ENCODE data around the gene MRPL19. TPM values are rescaled to one million over a fixed set of nuclear protein-coding genes. Genes with fewer than 3 reads are reported as not detected.

Gene MRPL19
- total RNA-seq, 1 experiment from 2014 or later, result 65.3 TPM

DNA sequence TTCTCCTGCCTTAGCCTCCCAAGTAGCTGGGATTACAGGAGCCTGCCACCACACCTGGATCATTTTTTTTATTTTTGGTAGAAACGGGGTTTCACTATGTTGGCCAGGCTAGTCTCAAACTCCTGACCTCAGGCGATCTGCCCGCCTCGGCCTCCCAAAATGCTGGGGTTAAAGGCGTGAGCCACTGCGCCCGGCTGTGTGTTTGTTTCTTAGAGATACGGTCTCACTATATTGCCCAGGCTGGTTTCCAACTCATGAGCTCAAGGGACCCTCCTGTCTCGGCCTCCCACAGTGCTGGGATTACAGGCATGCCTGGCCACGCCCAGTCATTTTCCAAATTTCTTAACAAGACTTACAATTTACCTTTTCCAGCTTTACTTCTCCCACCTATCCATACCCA, 940 bp upstream of the MRPL19 start:
- ATAC-seq (no peak), DNase-seq (ENCODE audit: low read depth, low spot score) (no peak)
- POLR2A ChIA-PET, result no interaction called here
- Histone ChIP-seq H3K4me1 (ENCODE audit: control insufficient read depth in 1 of 2, insufficient read depth in 2 of 2, low read length in 2 of 2) (peaks cover 6 to 17% of the 10 kb centered on the region in 2 experiments; a peak in 3 of 4 replicates), H3K79me2 (ENCODE audit: insufficient read depth, low read length) (peaks cover 39% of the 10 kb centered on the region), H2AFZ (ENCODE audit: low read depth, low read length, poor library complexity, severe bottlenecking) (peak overlapping the region; percentile 75), H3K9me3 (ENCODE audit: control insufficient read depth in 1 of 2, insufficient read depth in 1 of 2, low read depth in 1 of 2, low read length in 2 of 2) (no peaks in the 10 kb centered on the region), H3K36me3 (ENCODE audit: control insufficient read depth in 1 of 2, insufficient read depth in 2 of 2, low read length in 2 of 2) (peaks cover 5 to 12% of the 10 kb centered on the region in 2 experiments; a peak in 3 of 4 replicates), H3K4me3 (replicated peaks in 1 of 2; ENCODE audit: low read depth in 1 of 2, low read length in 2 of 2) (peak overlapping the region; percentile 73 to 79), H3K27me3 (ENCODE audit: insufficient read depth, low read length) (no peaks in the 10 kb centered on the region), H3K9me2 (ENCODE audit: insufficient read depth) (no peaks in the 10 kb centered on the region), H4K20me1 (ENCODE audit: insufficient read depth) (no peaks in the 10 kb centered on the region), H3K9ac (ENCODE audit: low read length) (0 out of 2 replicates have a peak overlapping the region, but pooled peaks have one; percentile 79), H3K4me2 (ENCODE audit: low read length) (peak overlapping the region; percentile 79), H3K27ac (ENCODE audit: low read depth, low read length) (no peak overlapping the region)
- no TSS peak for BruUV-seq (replicated peaks)
- intact Hi-C loops (cut with micrococcal nuclease), result loop anchor here (2.0 kb wide), 1 partner anchor 65 kb away; the partner anchor contains the start of gene GCFC2
- RAD21 ChIA-PET (ENCODE audit: low non-redundant PET in 1 of 2, low total read pairs in 2 of 2, uncharacterized antibody in 2 of 2, unreplicated experiment in 2 of 2), result no interaction called here
- TF ChIP-seq SIN3A (IDR thresholded peaks at IDR 0.05; ENCODE audit: low read depth) (no peak), TCF7L2 (IDR thresholded peaks at IDR 0.05; ENCODE audit: borderline replicate concordance, extremely low read depth, insufficient read depth, insufficient read length) (no peak), YY1 (IDR thresholded peaks at IDR 0.05; ENCODE audit: extremely low read depth, insufficient replicate concordance, low read depth, low read length) (no peak), CEBPB (IDR thresholded peaks at IDR 0.05; ENCODE audit: low read depth) (no peak), ELF1 (IDR thresholded peaks at IDR 0.05; ENCODE audit: borderline replicate concordance, low read depth) (no peak), CBX3 (IDR thresholded peaks at IDR 0.05; ENCODE audit: low read depth) (no peak)
- TF ChIP-seq, protein P1, sequence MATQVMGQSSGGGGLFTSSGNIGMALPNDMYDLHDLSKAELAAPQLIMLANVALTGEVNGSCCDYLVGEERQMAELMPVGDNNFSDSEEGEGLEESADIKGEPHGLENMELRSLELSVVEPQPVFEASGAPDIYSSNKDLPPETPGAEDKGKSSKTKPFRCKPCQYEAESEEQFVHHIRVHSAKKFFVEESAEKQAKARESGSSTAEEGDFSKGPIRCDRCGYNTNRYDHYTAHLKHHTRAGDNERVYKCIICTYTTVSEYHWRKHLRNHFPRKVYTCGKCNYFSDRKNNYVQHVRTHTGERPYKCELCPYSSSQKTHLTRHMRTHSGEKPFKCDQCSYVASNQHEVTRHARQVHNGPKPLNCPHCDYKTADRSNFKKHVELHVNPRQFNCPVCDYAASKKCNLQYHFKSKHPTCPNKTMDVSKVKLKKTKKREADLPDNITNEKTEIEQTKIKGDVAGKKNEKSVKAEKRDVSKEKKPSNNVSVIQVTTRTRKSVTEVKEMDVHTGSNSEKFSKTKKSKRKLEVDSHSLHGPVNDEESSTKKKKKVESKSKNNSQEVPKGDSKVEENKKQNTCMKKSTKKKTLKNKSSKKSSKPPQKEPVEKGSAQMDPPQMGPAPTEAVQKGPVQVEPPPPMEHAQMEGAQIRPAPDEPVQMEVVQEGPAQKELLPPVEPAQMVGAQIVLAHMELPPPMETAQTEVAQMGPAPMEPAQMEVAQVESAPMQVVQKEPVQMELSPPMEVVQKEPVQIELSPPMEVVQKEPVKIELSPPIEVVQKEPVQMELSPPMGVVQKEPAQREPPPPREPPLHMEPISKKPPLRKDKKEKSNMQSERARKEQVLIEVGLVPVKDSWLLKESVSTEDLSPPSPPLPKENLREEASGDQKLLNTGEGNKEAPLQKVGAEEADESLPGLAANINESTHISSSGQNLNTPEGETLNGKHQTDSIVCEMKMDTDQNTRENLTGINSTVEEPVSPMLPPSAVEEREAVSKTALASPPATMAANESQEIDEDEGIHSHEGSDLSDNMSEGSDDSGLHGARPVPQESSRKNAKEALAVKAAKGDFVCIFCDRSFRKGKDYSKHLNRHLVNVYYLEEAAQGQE (IDR thresholded peaks at IDR 0.05; ENCODE audit: low read depth), result no peak
- TF ChIP-seq, protein P2, sequence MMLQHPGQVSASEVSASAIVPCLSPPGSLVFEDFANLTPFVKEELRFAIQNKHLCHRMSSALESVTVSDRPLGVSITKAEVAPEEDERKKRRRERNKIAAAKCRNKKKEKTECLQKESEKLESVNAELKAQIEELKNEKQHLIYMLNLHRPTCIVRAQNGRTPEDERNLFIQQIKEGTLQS (IDR thresholded peaks at IDR 0.05), result no peak
- TF ChIP-seq, protein P3, sequence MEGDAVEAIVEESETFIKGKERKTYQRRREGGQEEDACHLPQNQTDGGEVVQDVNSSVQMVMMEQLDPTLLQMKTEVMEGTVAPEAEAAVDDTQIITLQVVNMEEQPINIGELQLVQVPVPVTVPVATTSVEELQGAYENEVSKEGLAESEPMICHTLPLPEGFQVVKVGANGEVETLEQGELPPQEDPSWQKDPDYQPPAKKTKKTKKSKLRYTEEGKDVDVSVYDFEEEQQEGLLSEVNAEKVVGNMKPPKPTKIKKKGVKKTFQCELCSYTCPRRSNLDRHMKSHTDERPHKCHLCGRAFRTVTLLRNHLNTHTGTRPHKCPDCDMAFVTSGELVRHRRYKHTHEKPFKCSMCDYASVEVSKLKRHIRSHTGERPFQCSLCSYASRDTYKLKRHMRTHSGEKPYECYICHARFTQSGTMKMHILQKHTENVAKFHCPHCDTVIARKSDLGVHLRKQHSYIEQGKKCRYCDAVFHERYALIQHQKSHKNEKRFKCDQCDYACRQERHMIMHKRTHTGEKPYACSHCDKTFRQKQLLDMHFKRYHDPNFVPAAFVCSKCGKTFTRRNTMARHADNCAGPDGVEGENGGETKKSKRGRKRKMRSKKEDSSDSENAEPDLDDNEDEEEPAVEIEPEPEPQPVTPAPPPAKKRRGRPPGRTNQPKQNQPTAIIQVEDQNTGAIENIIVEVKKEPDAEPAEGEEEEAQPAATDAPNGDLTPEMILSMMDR (IDR thresholded peaks at IDR 0.05 in 2 of 3, conservative IDR thresholded peaks at IDR 0.05 in 1 of 3; ENCODE audit: borderline replicate concordance in 1 of 3, insufficient read depth in 1 of 3, low read depth in 2 of 3, low read length in 2 of 3), result no peak
- TF ChIP-seq, protein P4, sequence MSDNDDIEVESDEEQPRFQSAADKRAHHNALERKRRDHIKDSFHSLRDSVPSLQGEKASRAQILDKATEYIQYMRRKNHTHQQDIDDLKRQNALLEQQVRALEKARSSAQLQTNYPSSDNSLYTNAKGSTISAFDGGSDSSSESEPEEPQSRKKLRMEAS (IDR thresholded peaks at IDR 0.05), result no peak
- CTCF ChIA-PET, result interaction anchor here (2.4 kb wide), 1 partner anchor 17 kb away, joined by 7 read pairs; no protein-coding TSS in a partner anchor

All from HCT116 (cell line).